SK-N-SH (cell line): ENCODE measurements around the gene COL15A1. TPM values are rescaled to one million over a fixed set of nuclear protein-coding genes. Genes with fewer than 3 reads are reported as not detected.

Source experiments
- CTCF ChIA-PET: fragments of 300-600, 350-600 bp; formaldehyde crosslinking; extraction: SDS; loops from one replicate; lab custom pipeline; 2021; lab: Yijun Ruan, JAX
- POLR2A ChIA-PET: fragments of 350-600 bp; sonication (Branson Sonifier 250); formaldehyde crosslinking; extraction: SDS; loops from one replicate; lab custom pipeline; 2020; ENCODE audit warnings: antibody characterized with exemption, inconsistent platforms; lab: Yijun Ruan, JAX
- DNase-seq: peaks from one replicate; pipeline ENCODE4 v3.0.0; 2012
- H2AFZ ChIP-seq: fragments of 200-600 bp; sonication (generic); 2 replicates; pipeline ENCODE4 v1.8.1; 2016; ENCODE audit warnings: antibody characterized with exemption, mild to moderate bottlenecking, low read depth
- H3F3A ChIP-seq: fragments of 200-600 bp; sonication (generic); replicated peaks from 2 replicates; pipeline ENCODE3; 2016; ENCODE audit warnings: antibody characterized with exemption, mild to moderate bottlenecking; ENCODE audit not compliant: insufficient read depth
- H3K27ac ChIP-seq, 2 experiments: fragments of 200-500 bp in 1 of 2; fragments of 200-600 bp in 1 of 2; sonication (Bioruptor generic) in 1 of 2; sonication (generic), shearing (Covaris generic) in 1 of 2; 2 replicates each; pipeline versions ENCODE4 v1.5.1 to v1.6.1; 2014 to 2016; ENCODE audit warnings: low read depth in 2 of 2, inconsistent platforms in 1 of 2, low read length in 1 of 2, mild to moderate bottlenecking in 1 of 2, mixed read lengths in 1 of 2
- H3K27me3 ChIP-seq: fragments of 200-600 bp; sonication (generic), shearing (Covaris generic); 2 replicates; pipeline ENCODE4 v1.6.1; 2016; ENCODE audit warnings: mixed run types; ENCODE audit not compliant: insufficient read depth
- H3K36me3 ChIP-seq, 2 experiments: fragments of 200-500 bp in 1 of 2; fragments of 200-600 bp in 1 of 2; sonication (Bioruptor generic) in 1 of 2; sonication (generic) in 1 of 2; replicated peaks in 1 of 2; 2 replicates each; pipeline versions ENCODE3 to v1.5.1; 2014 to 2016; ENCODE audit warnings: low read length in 1 of 2, mild to moderate bottlenecking in 1 of 2; ENCODE audit not compliant: insufficient read depth in 2 of 2, control insufficient read depth in 1 of 2
- H3K4me1 ChIP-seq, 2 experiments: fragments of 200-500 bp in 1 of 2; fragments of 200-600 bp in 1 of 2; sonication (Bioruptor generic) in 1 of 2; sonication (generic), shearing (Covaris generic) in 1 of 2; 2 replicates each; pipeline versions ENCODE4 v1.5.1 to v1.6.1; 2014 to 2016; ENCODE audit warnings: low read depth in 1 of 2, low read length in 1 of 2, mixed run types in 1 of 2; ENCODE audit not compliant: insufficient read depth in 2 of 2, control insufficient read depth in 1 of 2
- H3K4me2 ChIP-seq: fragments of 200-600 bp; sonication (generic), shearing (Covaris generic); 2 replicates; pipeline ENCODE4 v1.6.1; 2017; ENCODE audit warnings: mixed run types
- H3K4me3 ChIP-seq, 2 experiments: fragments of 200-500 bp in 1 of 2; fragments of 200-600 bp in 1 of 2; sonication (Bioruptor generic) in 1 of 2; sonication (generic), shearing (Covaris generic) in 1 of 2; 2 replicates each; pipeline versions ENCODE4 v1.5.1 to v1.8.1; 2014 to 2016; ENCODE audit warnings: low read depth in 2 of 2, inconsistent platforms in 1 of 2, low read length in 1 of 2, mild to moderate bottlenecking in 1 of 2, mixed read lengths in 1 of 2, moderate library complexity in 1 of 2
- H3K79me2 ChIP-seq: fragments of 200-600 bp; sonication (generic); 2 replicates; pipeline ENCODE4 v1.8.1; 2017; ENCODE audit warnings: mild to moderate bottlenecking; ENCODE audit not compliant: insufficient read depth
- H3K9ac ChIP-seq: fragments of 200-600 bp; sonication (generic); 2 replicates; pipeline ENCODE4 v1.6.1; 2017; ENCODE audit warnings: mixed run types
- H3K9me2 ChIP-seq: fragments of 200-600 bp; sonication (generic); 2 replicates; pipeline ENCODE4 v1.6.1; 2017; ENCODE audit warnings: mixed run types
- H3K9me3 ChIP-seq: fragments of 200-600 bp; sonication (generic); 2 replicates; pipeline ENCODE4 v1.6.1; 2017; ENCODE audit warnings: mixed run types, mild to moderate bottlenecking, moderate library complexity
- H4K20me1 ChIP-seq: fragments of 200-600 bp; sonication (generic); 2 replicates; pipeline ENCODE4 v1.6.1; 2017; ENCODE audit warnings: mild to moderate bottlenecking, mixed run types; ENCODE audit not compliant: insufficient read depth
- CHD2 ChIP-seq: fragments of 150-350 bp; IDR thresholded peaks from 2 replicates; pipeline ENCODE4 v1.6.1; 2018; ENCODE audit warnings: low read length; ENCODE audit not compliant: partially characterized antibody
- FOXM1 ChIP-seq: IDR thresholded peaks from 2 replicates; pipeline ENCODE4 v1.4.0; 2012; ENCODE audit warnings: low read depth, mild to moderate bottlenecking
- NFIC ChIP-seq: IDR thresholded peaks from 2 replicates; pipeline ENCODE4 v1.4.0; 2012; ENCODE audit warnings: borderline replicate concordance
- RFX5 ChIP-seq: IDR thresholded peaks from 2 replicates; pipeline ENCODE4 v1.6.1; 2012; ENCODE audit warnings: mild to moderate bottlenecking, improper control_type of control experiment, low read length
- TAF1 ChIP-seq: IDR thresholded peaks from 2 replicates; pipeline ENCODE4 v1.6.1; 2012; ENCODE audit warnings: low read depth, mild to moderate bottlenecking, low read length, moderate library complexity, borderline replicate concordance
- TCF12 ChIP-seq: IDR thresholded peaks from 2 replicates; pipeline ENCODE4 v1.4.0; 2012
- WGBS: methylation state at CpG from one replicate; pipeline ENCODE4 v1.1.6; 2017; ENCODE audit warnings: low lambda C conversion rate; 5-methylcytosine and 5-hydroxymethylcytosine counted together
- polyA plus RNA-seq, 3 experiments: library from polyadenylated mRNA; depleted of rRNA; stranded (reverse); fragments of >200 nt; gene quantifications; 2 replicates each; pipeline ENCODE4 v1.2.3, GENCODE V29; 2012
- TF ChIP-seq, protein P1 (sequence below): fragments of 150-350 bp; IDR thresholded peaks from 2 replicates; pipeline ENCODE4 v1.6.1; 2016; ENCODE audit warnings: mild to moderate bottlenecking, low read depth, low read length
- TF ChIP-seq, protein P2 (sequence below): fragments of 200-600 bp; sonication (generic); IDR thresholded peaks from 2 replicates; pipeline ENCODE4 v1.6.1; 2017; ENCODE audit warnings: antibody characterized with exemption, mild to moderate bottlenecking, moderate library complexity
- TF ChIP-seq, protein P3 (sequence below): IDR thresholded peaks from 2 replicates; pipeline ENCODE4 v1.4.0; 2012; ENCODE audit warnings: low read depth, borderline replicate concordance

Gene COL15A1
- polyA plus RNA-seq, 1 of the 3 experiments (the other 2 are of a cell fraction) = 0.84 TPM

DNA sequence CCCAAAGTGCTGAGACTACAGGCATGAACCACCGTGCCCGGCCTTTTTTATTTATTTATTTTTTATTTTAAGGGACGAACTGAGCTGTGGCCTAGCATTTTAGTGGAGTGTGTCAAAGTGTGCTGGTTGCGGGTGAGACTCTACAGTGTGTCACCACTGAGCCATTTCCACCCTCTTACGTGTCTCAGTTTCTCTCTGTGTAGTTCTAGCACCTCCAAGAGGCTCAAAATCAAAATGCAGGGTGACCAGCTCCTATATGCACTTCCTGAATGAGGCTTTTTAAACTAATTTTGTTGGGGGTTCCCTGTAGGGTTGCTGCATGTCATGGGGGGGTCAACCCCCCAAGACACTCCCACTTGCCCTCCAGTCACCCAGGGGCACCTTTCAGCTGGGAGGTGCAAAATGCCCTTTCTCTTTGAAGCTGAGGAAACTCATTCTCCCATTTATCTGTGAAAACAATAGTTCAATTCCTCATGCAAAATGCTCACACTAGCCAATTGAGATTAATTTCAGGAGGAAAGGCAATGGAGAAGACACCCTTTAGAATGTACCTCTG is 69.3 kb downstream of the COL15A1 start:
- no peak overlapping the region for H3K4me3 ChIP-seq
- no peaks in the 10 kb centered on the region for H3K79me2 ChIP-seq
- H3K9ac ChIP-seq = no peak overlapping the region
- H3F3A ChIP-seq = peaks cover 6% of the 10 kb centered on the region
- WGBS = 54% methylated on average over 5 of the region's 5 CpGs
- H3K9me2 ChIP-seq = no peaks in the 10 kb centered on the region
- no peaks in the 10 kb centered on the region for H3K27me3 ChIP-seq
- TF ChIP-seq FOXM1 (no peak), CHD2 (no peak), TCF12 (no peak), RFX5 (no peak), NFIC (no peak), TAF1 (no peak)
- TF ChIP-seq, protein P1, sequence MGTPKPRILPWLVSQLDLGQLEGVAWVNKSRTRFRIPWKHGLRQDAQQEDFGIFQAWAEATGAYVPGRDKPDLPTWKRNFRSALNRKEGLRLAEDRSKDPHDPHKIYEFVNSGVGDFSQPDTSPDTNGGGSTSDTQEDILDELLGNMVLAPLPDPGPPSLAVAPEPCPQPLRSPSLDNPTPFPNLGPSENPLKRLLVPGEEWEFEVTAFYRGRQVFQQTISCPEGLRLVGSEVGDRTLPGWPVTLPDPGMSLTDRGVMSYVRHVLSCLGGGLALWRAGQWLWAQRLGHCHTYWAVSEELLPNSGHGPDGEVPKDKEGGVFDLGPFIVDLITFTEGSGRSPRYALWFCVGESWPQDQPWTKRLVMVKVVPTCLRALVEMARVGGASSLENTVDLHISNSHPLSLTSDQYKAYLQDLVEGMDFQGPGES = no peak
- TF ChIP-seq, protein P2, sequence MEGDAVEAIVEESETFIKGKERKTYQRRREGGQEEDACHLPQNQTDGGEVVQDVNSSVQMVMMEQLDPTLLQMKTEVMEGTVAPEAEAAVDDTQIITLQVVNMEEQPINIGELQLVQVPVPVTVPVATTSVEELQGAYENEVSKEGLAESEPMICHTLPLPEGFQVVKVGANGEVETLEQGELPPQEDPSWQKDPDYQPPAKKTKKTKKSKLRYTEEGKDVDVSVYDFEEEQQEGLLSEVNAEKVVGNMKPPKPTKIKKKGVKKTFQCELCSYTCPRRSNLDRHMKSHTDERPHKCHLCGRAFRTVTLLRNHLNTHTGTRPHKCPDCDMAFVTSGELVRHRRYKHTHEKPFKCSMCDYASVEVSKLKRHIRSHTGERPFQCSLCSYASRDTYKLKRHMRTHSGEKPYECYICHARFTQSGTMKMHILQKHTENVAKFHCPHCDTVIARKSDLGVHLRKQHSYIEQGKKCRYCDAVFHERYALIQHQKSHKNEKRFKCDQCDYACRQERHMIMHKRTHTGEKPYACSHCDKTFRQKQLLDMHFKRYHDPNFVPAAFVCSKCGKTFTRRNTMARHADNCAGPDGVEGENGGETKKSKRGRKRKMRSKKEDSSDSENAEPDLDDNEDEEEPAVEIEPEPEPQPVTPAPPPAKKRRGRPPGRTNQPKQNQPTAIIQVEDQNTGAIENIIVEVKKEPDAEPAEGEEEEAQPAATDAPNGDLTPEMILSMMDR = no peak; the same call in 1 of the 2 replicates
- ChIA-PET CTCF (interaction anchor here (1.1 to 1.3 kb wide), 5 partner anchors 12 to 152 kb away, joined by 3 to 6 read pairs (median 3); no protein-coding TSS in a partner anchor), POLR2A (no interaction called here)
- no peak overlapping the region for H3K27ac ChIP-seq
- H3K4me1 ChIP-seq = no peaks in the 10 kb centered on the region
- no peak overlapping the region for H2AFZ ChIP-seq
- H3K4me2 ChIP-seq = no peak overlapping the region
- no peaks in the 10 kb centered on the region for H4K20me1 ChIP-seq
- H3K9me3 ChIP-seq = peaks cover 19% of the 10 kb centered on the region
- DNase-seq = no peak
- peaks cover 0 to 4% of the 10 kb centered on the region in 2 experiments for H3K36me3 ChIP-seq

DNA sequence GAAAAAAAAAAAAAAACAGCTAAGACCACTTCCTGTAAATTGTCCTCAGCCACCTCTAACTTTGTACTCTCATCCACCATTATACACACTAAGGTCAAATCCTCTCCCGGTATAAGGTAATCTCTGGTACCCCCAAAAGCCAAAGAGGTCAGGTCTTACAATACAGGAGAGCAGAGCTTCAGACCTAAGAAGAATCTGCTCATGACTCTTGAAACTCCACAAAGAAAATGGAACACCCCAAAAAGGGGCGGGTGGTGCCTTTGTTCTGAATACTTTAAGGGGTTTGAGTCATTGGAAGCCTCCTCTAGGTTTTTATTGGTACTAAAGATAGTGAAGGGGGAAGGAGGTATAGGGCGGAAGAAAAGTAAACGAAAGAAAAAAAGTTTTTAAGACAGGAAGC is 69.8 kb downstream of the COL15A1 start:
- Histone ChIP-seq H3K79me2 (no peaks in the 10 kb centered on the region), H3K4me3 (no peak overlapping the region), H3K9me2 (no peaks in the 10 kb centered on the region), H3F3A (peaks cover 7% of the 10 kb centered on the region), H3K9me3 (peaks cover 19% of the 10 kb centered on the region), H2AFZ (no peak overlapping the region), H3K9ac (no peak overlapping the region), H3K27me3 (no peaks in the 10 kb centered on the region), H3K27ac (no peak overlapping the region), H3K4me1 (no peaks in the 10 kb centered on the region), H3K4me2 (no peak overlapping the region), H3K36me3 (peaks cover 0 to 4% of the 10 kb centered on the region in 2 experiments), H4K20me1 (no peaks in the 10 kb centered on the region)
- WGBS = 41% methylated on average over 4 of the region's 4 CpGs
- DNase-seq = no peak
- ChIA-PET POLR2A (no interaction called here), CTCF (interaction anchor here (0.9 to 1.6 kb wide), 5 partner anchors 12 to 156 kb away, joined by 3 to 6 read pairs (median 3); no protein-coding TSS in a partner anchor)
- TF ChIP-seq, protein P3, sequence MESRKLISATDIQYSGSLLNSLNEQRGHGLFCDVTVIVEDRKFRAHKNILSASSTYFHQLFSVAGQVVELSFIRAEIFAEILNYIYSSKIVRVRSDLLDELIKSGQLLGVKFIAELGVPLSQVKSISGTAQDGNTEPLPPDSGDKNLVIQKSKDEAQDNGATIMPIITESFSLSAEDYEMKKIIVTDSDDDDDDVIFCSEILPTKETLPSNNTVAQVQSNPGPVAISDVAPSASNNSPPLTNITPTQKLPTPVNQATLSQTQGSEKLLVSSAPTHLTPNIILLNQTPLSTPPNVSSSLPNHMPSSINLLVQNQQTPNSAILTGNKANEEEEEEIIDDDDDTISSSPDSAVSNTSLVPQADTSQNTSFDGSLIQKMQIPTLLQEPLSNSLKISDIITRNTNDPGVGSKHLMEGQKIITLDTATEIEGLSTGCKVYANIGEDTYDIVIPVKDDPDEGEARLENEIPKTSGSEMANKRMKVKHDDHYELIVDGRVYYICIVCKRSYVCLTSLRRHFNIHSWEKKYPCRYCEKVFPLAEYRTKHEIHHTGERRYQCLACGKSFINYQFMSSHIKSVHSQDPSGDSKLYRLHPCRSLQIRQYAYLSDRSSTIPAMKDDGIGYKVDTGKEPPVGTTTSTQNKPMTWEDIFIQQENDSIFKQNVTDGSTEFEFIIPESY = no peak
